A549 (cell line): ENCODE results near the gene U2SURP. TPM values are rescaled to one million over a fixed set of nuclear protein-coding genes. Genes with fewer than 3 reads are reported as not detected.

Experiments used
- ATAC-seq, 2 experiments: fragments of 200-7000 bp in 1 of 2; fragments of >200 bp in 1 of 2; cut with Nextera tagmentation in 1 of 2; cut with Tn5 transposase in 1 of 2; 3 replicates each; pipeline versions ENCODE4 v1.8.0 to v1.9.1; 2018 to 2020; ENCODE audit warnings: mild to moderate bottlenecking in 1 of 2, moderate library complexity in 1 of 2
- CTCF ChIA-PET: fragments of 300-600 bp; sonication (Branson Sonifier 250); formaldehyde crosslinking; extraction: SDS; loops from one replicate; lab custom pipeline; 2021; ENCODE audit warnings: antibody characterized with exemption, inconsistent platforms; lab: Yijun Ruan, JAX
- POLR2A ChIA-PET: fragments of 350-600 bp; formaldehyde crosslinking; extraction: SDS; loops from one replicate; lab custom pipeline; 2021; ENCODE audit warnings: antibody characterized with exemption, inconsistent platforms; lab: Yijun Ruan, JAX
- DNase-seq, 2 experiments: peaks; one replicate each; pipeline versions ENCODE4 v3.0.0 to v3.0.0-alpha.2; 2011 to 2016; ENCODE audit warnings: low read depth in 1 of 2, low spot score in 1 of 2
- FAIRE-seq: peaks from 2 replicates; lab custom pipeline; 2011; peaks lifted over from hg19 to GRCh38; lab: Jason Lieb, UNC
- H3K27ac ChIP-seq, 2 experiments: fragments of >200 bp; sonication (Bioruptor Twin); formaldehyde crosslinking; 3 replicates each; pipeline ENCODE4 v1.5.1; 2016 to 2017
- H3K4me1 ChIP-seq: fragments of >200 bp; sonication (Bioruptor Twin); formaldehyde crosslinking; 3 replicates; pipeline ENCODE4 v1.6.1; 2016
- H3K4me2 ChIP-seq: fragments of >200 bp; sonication (Bioruptor Twin); formaldehyde crosslinking; 3 replicates; pipeline ENCODE4 v1.6.1; 2016
- H3K4me3 ChIP-seq: fragments of >200 bp; sonication (Bioruptor Twin); formaldehyde crosslinking; 3 replicates; pipeline ENCODE4 v1.5.1; 2016
- H3K9me3 ChIP-seq: fragments of >200 bp; sonication (Bioruptor Twin); formaldehyde crosslinking; 3 replicates; pipeline ENCODE4 v1.6.1; 2016
- BHLHE40 ChIP-seq: IDR thresholded peaks from 2 replicates; pipeline ENCODE4 v1.6.1; 2012; ENCODE audit warnings: low read depth, low read length, inconsistent platforms
- CBX8 ChIP-seq: fragments of 200-600 bp; sonication (generic); IDR thresholded peaks from 2 replicates; pipeline ENCODE4 v1.6.1; 2016
- CEBPB ChIP-seq, 2 experiments: fragments of >200 bp in 1 of 2; sonication (Bioruptor Twin) in 1 of 2; formaldehyde crosslinking in 1 of 2; IDR thresholded peaks; 2 replicates each; pipeline ENCODE4 v1.6.1; 2012 to 2016
- E2F6 ChIP-seq: IDR thresholded peaks from 2 replicates; pipeline ENCODE4 v1.6.1; 2012; ENCODE audit warnings: low read depth, borderline replicate concordance
- EHMT2 ChIP-seq: fragments of 200-600 bp; sonication (generic); IDR thresholded peaks from 2 replicates; pipeline ENCODE4 v1.6.1; 2016; ENCODE audit warnings: antibody characterized with exemption, low read depth, mild to moderate bottlenecking, moderate library complexity
- EP300 ChIP-seq, 2 experiments: fragments of >200 bp; sonication (Bioruptor Twin); formaldehyde crosslinking; IDR thresholded peaks; 2 replicates in 1 of 2; 3 replicates in 1 of 2; pipeline ENCODE4 v1.6.1; 2016 to 2017
- FOSB ChIP-seq: fragments of 250-450 bp; sonication (Bioruptor Pico); IDR thresholded peaks from 2 replicates; pipeline ENCODE4 v1.5.0; 2020; ENCODE audit warnings: mild to moderate bottlenecking, moderate library complexity
- FOSL2 ChIP-seq, 2 experiments: fragments of 450-650 bp in 1 of 2; fragments of >200 bp in 1 of 2; sonication (Bioruptor Twin) in 1 of 2; formaldehyde crosslinking; IDR thresholded peaks; 2 replicates each; pipeline versions ENCODE4 v1.5.0 to v1.6.1; 2016 to 2020; ENCODE audit warnings: mild to moderate bottlenecking in 1 of 2, moderate library complexity in 1 of 2
- GATA3 ChIP-seq: IDR thresholded peaks from 2 replicates; pipeline ENCODE4 v1.6.1; 2012; ENCODE audit warnings: borderline replicate concordance
- HDAC2 ChIP-seq: fragments of 200-600 bp; sonication (generic); IDR thresholded peaks from 2 replicates; pipeline ENCODE4 v1.6.1; 2016
- HOXB5 ChIP-seq: fragments of 250-450 bp; sonication (Bioruptor Pico); IDR thresholded peaks from 2 replicates; pipeline ENCODE4 v1.5.0; 2020; ENCODE audit warnings: mild to moderate bottlenecking, moderate library complexity
- JUNB ChIP-seq: fragments of >200 bp; sonication (Bioruptor Twin); formaldehyde crosslinking; IDR thresholded peaks from 2 replicates; pipeline ENCODE4 v1.6.1; 2016
- KDM5A ChIP-seq: fragments of 200-600 bp; sonication (generic); IDR thresholded peaks from 2 replicates; pipeline ENCODE4 v1.6.1; 2016; ENCODE audit warnings: antibody characterized with exemption, mild to moderate bottlenecking
- MAFK ChIP-seq: fragments of 450-650 bp; IDR thresholded peaks from 2 replicates; pipeline ENCODE4 v1.6.1; 2014; ENCODE audit not compliant: partially characterized antibody
- MAZ ChIP-seq: fragments of 150-350 bp; IDR thresholded peaks from 2 replicates; pipeline ENCODE4 v1.6.1; 2014; ENCODE audit warnings: antibody characterized with exemption, low read depth, low read length, borderline replicate concordance
- NR3C1 ChIP-seq: fragments of >200 bp; sonication (Bioruptor Twin); formaldehyde crosslinking; IDR thresholded peaks from 3 replicates; pipeline ENCODE4 v1.6.1; 2017
- PBX3 ChIP-seq: IDR thresholded peaks from 2 replicates; pipeline ENCODE4 v1.6.1; 2012
- POLR2AphosphoS2 ChIP-seq: conservative IDR thresholded peaks from 2 replicates; pipeline ENCODE4 v1.6.1; 2012; ENCODE audit warnings: low read length, improper control_type of control experiment, inconsistent platforms
- RCOR1 ChIP-seq: fragments of 150-350 bp; IDR thresholded peaks from 2 replicates; pipeline ENCODE4 v1.6.1; 2014; ENCODE audit warnings: antibody characterized with exemption, low read length, low read depth
- REST ChIP-seq: fragments of 200-600 bp; sonication (generic); IDR thresholded peaks from 2 replicates; pipeline ENCODE4 v1.6.1; 2016; ENCODE audit warnings: antibody characterized with exemption, mild to moderate bottlenecking, moderate library complexity
- RFX5 ChIP-seq: fragments of 450-650 bp; IDR thresholded peaks from 2 replicates; pipeline ENCODE4 v1.7.1; 2014; ENCODE audit warnings: antibody characterized with exemption, mild to moderate bottlenecking, moderate library complexity
- SMC3 ChIP-seq: fragments of >200 bp; sonication (Bioruptor Twin); formaldehyde crosslinking; IDR thresholded peaks from 3 replicates; pipeline ENCODE4 v1.6.1; 2018; ENCODE audit warnings: inconsistent platforms
- TFCP2L1 ChIP-seq: fragments of 250-450 bp; sonication (Bioruptor Pico); IDR thresholded peaks from 2 replicates; pipeline ENCODE4 v1.5.0; 2021; ENCODE audit warnings: mild to moderate bottlenecking
- TP53 ChIP-seq: fragments of 250-450 bp; sonication (Bioruptor Pico); IDR thresholded peaks from 2 replicates; pipeline ENCODE4 v1.5.0; 2021; ENCODE audit warnings: mild to moderate bottlenecking, moderate library complexity
- USF2 ChIP-seq: fragments of 450-650 bp; IDR thresholded peaks from 2 replicates; pipeline ENCODE4 v1.6.1; 2014; ENCODE audit warnings: antibody characterized with exemption
- ZNF302 ChIP-seq: fragments of 250-450 bp; sonication (Bioruptor Pico); IDR thresholded peaks from 2 replicates; pipeline ENCODE4 v1.9.0; 2021; ENCODE audit warnings: inconsistent platforms, mild to moderate bottlenecking, moderate library complexity
- ZSCAN20 ChIP-seq: fragments of 250-450 bp; sonication (Bioruptor Pico); IDR thresholded peaks from 2 replicates; pipeline ENCODE4 v1.8.0; 2022; ENCODE audit warnings: mild to moderate bottlenecking, moderate library complexity
- WGBS: methylation state at CpG from one replicate; pipeline ENCODE4 v1.1.6; 2017; ENCODE audit errors: missing lambda C conversion rate; 5-methylcytosine and 5-hydroxymethylcytosine counted together
- polyA plus RNA-seq, 4 experiments: library from polyadenylated mRNA; depleted of rRNA in 3 of 4; stranded (reverse); fragments of >200 nt; fragmentation: RNase III in 1 of 4; extraction: RNeasy Plus Mini Kit Qiagen cat#74134 plus additional on column Dnase treatment in 1 of 4; gene quantifications; 2 replicates in 3 of 4; 3 replicates in 1 of 4; pipeline ENCODE4 v1.2.3, GENCODE V29; 2011 to 2017

The U2SURP gene
- polyA plus RNA-seq, 2 of the 4 experiments (the other 2 are of a cell fraction): 90.1 to 166 TPM

- TF ChIP-seq EHMT2: no peak
- TF ChIP-seq KDM5A: no peak
- TF ChIP-seq GATA3: no peak
- TF ChIP-seq RCOR1: no peak
- TF ChIP-seq POLR2AphosphoS2: no peak
These were observed 61.6 kb downstream of the U2SURP start (continued) for GRCh38 chr3:143063018-143063417.

GRCh38 chr3:143064777-143065176, 63.4 kb downstream of the U2SURP start:
- no peak overlapping the region for H3K27ac ChIP-seq
- H3K4me3 ChIP-seq: no peak overlapping the region
- ATAC-seq (no peak), DNase-seq (no peak), FAIRE-seq (no peak)
- no peak for TF ChIP-seq JUNB
- no peak for TF ChIP-seq SMC3
- TF ChIP-seq NR3C1: no peak
- no peak for TF ChIP-seq RFX5
- no peak for TF ChIP-seq POLR2AphosphoS2
- TF ChIP-seq, all 56 proteins: peak for 0
- Histone ChIP-seq H3K9me3 (no peaks in the 10 kb centered on the region), H3K4me2 (no peak overlapping the region), H3K4me1 (no peaks in the 10 kb centered on the region)
- 95% methylated on average over 5 of the region's 5 CpGs for WGBS
- ChIA-PET POLR2A (no interaction called here), CTCF (interaction anchor here (1.1 kb wide), 1 partner anchor 11 kb away, joined by 3 read pairs; no protein-coding TSS in a partner anchor)

GRCh38 chr3:143065364-143065763, 64.0 kb downstream of the U2SURP start:
- FAIRE-seq (no peak), ATAC-seq (peak; percentile 29 to 44; a peak in 4 of 6 replicates), DNase-seq (no peak)
- Histone ChIP-seq H3K9me3 (no peaks in the 10 kb centered on the region), H3K27ac (no peak overlapping the region), H3K4me3 (no peak overlapping the region), H3K4me1 (no peaks in the 10 kb centered on the region), H3K4me2 (no peak overlapping the region)
- 89% methylated on average over 2 of the region's 2 CpGs for WGBS
- ChIA-PET CTCF (interaction anchor here (0.7 kb wide), 1 partner anchor 15 kb away, joined by 3 read pairs; no protein-coding TSS in a partner anchor), POLR2A (no interaction called here)
- TF ChIP-seq EP300 (IDR thresholded peaks at IDR 0.05): no peak
- TF ChIP-seq FOSL2 (IDR thresholded peaks at IDR 0.05): no peak
- no peak for TF ChIP-seq FOSL2 (CRISPR knock-in tag; IDR thresholded peaks at IDR 0.05)
- TF ChIP-seq CEBPB (IDR thresholded peaks at IDR 0.05): no peak
- TF ChIP-seq KDM5A: no peak
- TF ChIP-seq ZSCAN20 (CRISPR knock-in tag): no peak
- TF ChIP-seq TFCP2L1: no peak
- TF ChIP-seq USF2: no peak
- TF ChIP-seq FOSB (CRISPR knock-in tag): no peak
- TF ChIP-seq EHMT2: no peak
- no peak for TF ChIP-seq MAZ
- no peak for TF ChIP-seq BHLHE40
- no peak for TF ChIP-seq E2F6
- no peak for TF ChIP-seq HDAC2
- no peak for TF ChIP-seq CBX8
- no peak for TF ChIP-seq HOXB5 (CRISPR knock-in tag)
- TF ChIP-seq NR3C1: no peak
- no peak for TF ChIP-seq TP53 (CRISPR knock-in tag)
- TF ChIP-seq MAFK: no peak

GRCh38 chr3:143066033-143066432, 64.7 kb downstream of the U2SURP start:
- POLR2A ChIA-PET: no interaction called here
- Histone ChIP-seq H3K4me3 (no peak overlapping the region), H3K4me2 (no peak overlapping the region), H3K4me1 (no peaks in the 10 kb centered on the region), H3K27ac (no peak overlapping the region), H3K9me3 (no peaks in the 10 kb centered on the region)
- DNase-seq (no peak), ATAC-seq (peak; percentile 10 to 36; a peak in 1 of 6 replicates), FAIRE-seq (no peak)
- TF ChIP-seq EHMT2: no peak
- no peak for TF ChIP-seq PBX3
- no peak for TF ChIP-seq ZNF302 (CRISPR knock-in tag)
- no peak for TF ChIP-seq REST
- CTCF ChIA-PET: interaction anchor here (0.7 kb wide), 1 partner anchor 16 kb away, joined by 3 read pairs; no protein-coding TSS in a partner anchor
- WGBS: 90% methylated on average over 4 of the region's 4 CpGs
